Fibroblast of the conjunctiva (primary cell): ENCODE data around the gene USP3.
"Not testable (repeated sequence)": the region's sequence is repeated elsewhere in the genome, so short reads cannot be mapped to it uniquely, and the experiment has no call there.

Experiments
- DNase-seq: peaks from one replicate; pipeline ENCODE4 v3.0.0-alpha.2; 2010; ENCODE audit warnings: low read depth

USP3 gene

DNA sequence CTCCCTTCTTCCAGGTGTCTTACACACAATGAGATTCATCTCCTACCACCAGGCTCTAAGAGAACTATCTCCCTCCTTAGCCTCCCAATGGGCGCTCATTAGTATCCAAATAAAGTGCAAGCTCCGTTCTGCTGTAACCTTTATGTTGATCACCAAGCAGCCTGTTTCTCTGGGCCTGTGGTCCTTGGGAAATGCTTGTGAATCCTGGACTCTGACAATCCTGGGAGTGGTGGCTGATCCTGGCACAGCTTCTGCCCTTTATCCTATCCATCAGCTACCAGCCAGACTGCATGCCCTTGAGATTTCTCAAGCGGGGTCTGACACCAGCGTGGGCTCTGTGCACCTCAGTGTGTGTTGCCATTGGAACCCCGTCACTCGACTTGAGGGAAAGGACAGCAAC, 26.1 kb upstream of the USP3 start:
- DNase-seq = no peak

DNA sequence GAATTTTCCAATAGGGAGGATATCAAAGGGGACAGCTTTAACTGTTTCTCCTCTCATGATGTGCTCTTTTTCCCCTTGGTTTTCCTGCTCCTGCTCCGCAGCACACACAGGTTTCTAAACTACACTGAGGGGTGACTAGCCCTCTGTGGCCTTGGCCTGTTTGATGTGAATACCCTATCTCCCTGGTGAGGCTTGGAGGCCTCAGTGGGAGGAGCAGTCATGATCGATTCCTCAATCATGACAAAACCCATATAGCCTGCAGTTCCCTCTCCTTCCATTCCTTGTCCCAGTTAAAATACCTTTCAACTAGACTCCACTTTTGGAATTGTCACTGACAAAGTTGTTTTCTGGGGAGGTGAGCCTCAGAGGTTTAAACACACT, 24.0 kb upstream of the USP3 start:
- no peak for DNase-seq

DNA sequence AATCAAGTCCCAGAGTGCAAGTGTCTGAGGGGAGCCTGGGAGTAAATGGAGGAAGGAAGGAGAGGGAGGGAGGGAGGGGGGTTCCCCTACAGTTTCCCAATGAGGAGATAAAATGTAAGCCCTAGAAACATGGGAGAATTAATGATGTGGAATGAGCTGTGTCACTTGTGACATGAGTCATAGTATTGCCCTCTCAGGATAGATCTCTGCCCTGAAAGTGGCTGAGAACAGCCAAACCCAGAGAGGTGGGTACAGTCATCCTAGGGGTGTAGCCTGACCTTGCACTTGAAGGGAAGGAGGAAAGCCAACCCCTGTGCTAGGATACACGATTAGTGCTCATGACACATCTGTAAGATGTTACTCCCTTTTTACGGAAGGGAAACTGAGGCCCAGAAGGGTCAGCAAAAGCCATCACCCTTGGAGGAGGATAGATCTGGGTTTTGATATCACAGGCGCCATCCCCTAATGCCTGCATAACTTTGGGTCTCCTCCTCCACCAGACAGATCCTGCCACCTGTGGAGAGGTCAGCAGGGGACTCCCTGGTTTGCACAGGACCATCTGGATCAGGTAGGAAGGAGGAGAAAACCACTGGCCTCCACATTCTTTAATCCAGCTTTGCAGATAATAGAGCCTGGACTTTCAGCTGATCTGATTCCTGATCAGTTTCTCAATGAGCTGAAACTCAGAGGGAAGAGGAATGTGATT, 23.1 kb upstream of the USP3 start:
- DNase-seq = no peak

DNA sequence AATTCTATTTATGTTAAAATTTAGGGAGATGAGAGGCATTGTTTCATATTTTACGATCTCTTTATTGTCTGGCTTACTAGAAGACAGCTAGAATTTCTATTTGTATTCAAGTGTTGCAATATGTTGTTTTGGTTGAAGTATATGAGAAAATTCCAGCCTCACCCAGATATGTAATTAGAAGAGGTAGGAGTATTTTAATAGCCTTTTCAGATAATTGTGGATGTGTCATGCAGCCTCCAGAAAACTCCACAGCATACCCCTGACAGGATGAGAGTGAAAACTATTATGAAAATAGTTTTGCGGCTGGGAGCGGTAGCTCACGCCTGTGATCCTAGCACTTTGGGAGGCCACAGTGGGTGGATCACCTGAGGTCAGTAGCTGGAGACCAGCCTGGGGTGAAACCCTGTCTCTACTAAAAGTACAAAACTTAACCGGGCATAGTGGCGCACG, 21.5 kb upstream of the USP3 start:
- DNase-seq = no peak

DNA sequence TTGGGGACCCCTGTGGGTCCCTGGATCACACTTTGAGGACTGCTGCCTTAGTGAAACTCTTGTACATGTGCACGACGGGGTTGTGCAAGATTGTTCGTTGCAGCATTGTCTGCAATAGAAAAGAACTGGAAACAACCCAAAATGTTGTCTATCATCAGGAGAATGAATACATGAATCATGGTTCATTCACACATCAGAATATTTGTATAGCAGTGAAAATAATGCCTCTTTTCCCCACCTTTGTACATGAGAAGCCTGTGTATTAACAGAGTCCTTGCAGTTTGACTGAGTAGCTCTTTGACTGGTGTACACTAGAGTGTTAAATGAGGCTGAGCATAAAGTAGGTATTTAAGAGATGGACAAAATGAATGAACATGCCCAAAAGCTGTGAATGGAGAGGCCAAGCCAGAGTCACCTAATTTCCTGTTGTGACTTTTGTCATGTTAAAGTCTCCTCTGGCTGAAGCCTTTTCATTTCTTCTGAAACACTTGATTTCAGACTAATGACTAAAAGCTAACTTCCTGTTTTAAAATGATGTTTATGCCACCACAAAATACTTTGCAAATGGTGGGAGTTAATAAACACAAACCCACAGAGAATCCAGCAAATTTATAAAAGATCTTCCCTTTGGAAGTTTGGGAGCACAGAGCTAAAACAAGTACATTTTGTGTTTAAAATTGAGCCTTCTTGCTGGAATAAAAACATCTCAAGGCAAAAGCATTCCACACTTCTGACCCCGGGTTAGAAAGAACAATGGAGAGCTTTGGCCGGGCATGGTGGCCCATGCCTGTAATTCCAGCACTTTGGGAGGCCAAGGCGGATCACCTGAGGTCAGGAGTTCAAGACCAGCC, 20.6 kb upstream of the USP3 start:
- no peak for DNase-seq

DNA sequence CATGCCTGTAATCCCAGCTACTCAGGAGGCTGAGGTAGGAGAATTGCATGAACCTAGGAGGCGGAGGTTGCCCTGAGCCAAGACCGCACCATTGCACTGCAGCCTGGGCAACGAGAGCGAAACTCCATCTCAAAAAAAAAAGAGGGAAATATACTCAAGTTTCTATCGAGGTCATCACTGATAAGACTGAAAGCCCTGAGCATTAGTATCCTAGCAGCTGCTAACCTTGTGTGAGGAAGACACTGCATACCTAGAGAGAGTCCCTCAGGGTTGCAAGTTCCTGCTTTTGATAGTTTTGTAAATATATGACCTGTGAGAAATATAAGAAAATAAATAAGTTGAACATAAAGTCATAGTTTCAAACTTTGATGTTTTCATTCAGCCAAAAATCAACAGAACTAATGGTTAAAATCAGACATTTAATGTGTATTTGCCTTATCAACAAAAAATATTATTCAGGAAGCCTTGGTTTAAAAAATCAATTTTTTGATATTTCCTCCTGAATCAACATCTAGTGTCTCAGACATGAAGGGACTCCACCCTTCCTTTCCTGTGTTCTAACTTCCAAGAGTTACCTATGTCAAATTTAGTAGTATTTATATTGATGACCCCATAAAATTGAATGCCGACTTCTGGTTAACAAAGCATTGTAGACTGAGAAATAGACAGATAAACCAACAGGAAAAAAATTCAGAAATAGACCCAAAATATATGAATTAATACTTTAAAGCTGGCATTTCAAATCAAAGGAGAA, 19.8 kb upstream of the USP3 start:
- DNase-seq = no peak

DNA sequence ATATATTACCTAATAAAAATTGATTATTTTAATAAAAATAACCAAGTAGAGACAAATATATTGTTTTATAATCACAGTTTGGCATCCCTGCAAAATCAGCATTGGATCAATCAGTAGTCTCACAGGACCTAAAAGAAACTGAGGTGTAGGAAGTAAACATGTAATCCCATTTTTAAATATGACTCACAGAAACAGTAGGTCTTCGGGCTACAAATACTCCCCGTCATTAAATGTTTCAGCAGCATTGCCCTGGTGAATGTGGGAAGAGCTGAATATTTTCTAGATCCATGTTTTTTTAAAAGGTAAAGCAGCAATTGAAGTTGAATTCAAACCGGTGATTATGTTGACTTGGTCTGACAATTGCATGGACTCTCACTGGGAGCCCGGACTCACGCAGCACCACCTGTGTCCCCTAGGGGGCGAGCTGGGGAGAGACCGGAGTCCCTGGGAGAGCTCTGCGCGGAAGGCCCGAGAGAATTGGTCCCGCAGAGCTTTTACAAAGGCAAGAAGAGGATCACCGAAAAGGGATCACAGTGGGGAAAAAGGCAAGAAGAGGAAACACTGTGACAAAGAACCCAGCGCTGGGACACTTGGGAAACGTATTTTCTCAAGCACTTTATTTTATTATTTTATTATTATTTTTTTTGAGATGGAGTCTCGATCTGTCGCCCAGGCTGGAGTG, 17.2 kb upstream of the USP3 start:
- DNase-seq = no peak

DNA sequence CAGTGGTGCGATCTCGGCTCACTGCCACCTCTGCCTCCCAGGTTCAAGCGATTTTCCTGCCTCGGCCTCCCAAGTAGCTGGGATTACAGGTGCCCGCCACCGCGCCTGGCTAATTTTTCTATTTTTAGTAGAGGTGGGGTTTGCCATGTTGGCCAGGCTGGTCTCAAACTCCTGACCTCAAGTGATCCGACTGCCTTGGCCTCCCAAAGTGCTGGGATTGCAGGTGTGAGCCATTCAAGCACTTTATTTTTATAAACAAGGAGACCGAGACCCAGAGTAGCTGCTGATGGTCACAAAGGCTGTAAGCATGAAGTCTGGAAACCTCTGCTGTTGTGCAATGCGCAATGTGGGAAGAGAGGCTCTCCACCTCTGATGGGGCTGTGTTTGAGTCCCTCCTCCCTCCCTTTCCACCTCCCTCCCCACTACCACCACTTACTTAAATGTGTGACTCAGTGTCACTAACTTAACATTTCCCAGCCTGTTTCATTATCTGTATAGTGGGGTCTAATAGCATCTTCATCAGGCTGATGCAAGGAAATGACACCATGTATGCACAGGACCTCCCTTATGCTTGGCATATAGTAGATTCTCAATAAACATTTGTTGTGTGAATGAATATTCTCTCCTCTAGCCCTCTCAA, 16.5 kb upstream of the USP3 start:
- DNase-seq = not testable (repeated sequence)

DNA sequence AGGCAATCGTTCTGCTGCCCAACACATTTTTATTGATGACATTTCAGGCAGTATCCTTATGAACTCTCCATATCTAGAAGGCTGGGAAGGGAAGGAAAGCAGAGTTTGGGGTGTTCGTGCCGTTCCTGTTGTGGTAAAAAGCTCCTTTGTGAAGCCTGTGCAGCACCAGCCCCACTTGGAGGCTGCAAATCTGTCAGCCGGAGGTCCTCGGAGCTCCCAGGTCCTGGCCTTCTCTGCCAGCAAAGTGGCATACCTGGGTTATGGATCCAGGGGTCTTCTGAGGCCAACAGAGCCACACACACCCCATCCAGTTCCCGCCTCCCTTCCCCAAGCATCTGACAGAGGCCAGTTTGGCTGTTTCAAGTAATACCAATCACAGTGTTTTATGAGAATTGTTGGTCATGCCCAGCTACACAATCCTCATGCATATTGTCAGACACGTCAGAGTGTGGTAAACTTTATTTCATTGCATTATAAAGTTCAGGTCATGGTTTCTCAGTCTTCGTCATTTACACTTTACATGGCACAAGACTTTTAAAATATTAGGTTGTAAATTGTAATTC, 15.9 kb upstream of the USP3 start:
- DNase-seq = no peak

DNA sequence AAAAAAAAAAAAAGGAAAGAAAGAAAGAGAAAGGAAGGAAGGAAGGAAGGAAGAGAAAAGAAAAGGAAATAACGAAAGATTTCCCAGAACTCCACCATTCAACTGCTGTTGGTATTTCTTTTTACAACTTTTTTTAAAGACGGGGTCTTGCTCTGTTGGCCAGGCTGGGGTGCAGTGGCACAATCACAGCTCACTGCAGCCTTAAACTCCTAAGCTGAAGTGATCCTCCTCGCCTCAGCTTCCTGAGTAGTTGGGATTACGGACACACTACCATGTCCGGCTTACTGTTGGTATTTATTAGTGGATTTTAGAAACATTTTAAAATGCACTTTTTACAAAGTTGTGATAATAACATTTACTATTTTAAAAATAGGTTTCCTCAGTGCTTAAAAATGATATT, 15.0 kb upstream of the USP3 start:
- DNase-seq = no peak

DNA sequence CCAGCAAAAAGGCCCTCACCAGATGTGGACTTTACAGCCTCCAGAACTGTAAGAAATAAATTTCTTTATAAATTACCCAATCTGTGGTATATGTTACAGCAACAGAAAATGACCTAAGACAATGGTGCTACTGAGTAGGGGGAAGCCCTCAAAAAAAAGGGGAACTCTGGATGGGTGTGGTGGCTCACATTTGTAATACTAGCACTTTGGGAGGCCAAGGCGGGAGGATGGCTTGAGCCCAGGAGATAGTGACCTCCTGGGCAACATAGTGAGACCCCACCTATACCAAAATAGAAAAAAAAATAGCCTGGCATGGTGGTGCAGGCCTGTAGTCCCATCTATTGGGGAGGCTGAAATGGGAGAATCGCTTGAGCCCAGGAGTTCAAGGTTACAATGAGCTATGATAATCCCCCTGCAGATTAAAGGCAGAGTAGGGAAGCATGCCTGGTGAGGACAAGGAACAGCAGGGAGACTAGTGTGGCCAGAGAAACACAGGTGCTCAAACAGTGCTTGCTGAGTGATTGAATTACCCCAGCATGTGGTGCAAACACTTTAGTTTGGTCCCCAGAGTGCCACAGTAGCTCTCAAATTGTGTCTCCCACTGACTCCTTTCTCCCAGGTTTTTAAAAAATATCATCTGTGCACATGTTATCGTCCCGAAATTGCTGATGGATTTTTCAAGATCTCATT, 13.9 kb upstream of the USP3 start:
- no peak for DNase-seq

DNA sequence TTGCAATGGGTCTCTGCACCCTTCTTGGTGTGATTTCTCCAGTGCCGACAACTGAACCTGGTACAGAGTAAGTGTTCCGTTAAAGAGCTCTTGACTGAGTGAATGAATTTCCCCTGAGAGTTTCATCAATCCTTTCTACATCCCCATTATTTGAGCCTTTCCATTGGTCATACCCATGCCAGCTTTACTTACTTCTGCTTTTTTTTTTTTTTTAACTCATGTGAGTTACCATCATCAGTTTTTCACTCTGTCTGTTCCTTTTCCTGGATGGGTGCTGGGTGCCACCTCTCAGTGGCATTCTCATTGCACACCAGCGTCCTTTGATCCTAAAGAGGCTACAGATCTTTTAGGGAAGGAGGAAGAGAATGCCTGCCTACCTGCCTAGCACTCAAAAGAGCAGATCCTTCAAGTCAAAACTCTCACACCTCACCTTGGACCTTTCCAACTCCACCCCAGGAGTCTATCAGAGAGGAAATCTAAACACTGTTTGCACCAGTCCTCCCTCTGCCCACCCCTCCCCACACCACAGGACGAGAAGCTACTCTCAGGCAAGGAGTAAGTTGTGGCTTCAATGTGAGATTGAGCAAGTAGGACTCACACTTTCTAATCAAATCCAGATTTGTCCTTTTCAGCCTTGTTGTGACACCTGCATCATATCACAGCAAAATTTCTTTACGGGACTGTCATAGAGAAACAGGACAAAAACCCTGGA, 13.1 kb upstream of the USP3 start:
- DNase-seq = no peak

DNA sequence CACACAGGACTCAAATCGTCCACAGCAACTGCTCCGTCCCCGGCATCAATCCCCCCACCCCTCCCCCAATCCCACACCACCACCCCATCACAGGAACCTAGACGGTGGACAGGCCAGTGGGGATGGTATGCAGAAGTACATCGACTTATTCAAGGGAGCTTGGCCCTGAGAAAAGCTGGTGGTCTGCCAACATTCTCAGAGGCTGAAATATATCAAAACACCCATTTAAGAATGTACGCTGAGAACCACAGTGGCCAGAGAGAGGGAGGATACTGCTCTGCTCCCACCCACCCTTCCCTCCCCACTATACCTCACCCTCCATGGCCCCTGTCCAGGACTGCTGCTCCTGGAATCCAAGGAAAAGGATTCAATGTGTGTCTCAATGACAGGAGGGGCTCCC, 12.4 kb upstream of the USP3 start:
- DNase-seq = peak; percentile 61

DNA sequence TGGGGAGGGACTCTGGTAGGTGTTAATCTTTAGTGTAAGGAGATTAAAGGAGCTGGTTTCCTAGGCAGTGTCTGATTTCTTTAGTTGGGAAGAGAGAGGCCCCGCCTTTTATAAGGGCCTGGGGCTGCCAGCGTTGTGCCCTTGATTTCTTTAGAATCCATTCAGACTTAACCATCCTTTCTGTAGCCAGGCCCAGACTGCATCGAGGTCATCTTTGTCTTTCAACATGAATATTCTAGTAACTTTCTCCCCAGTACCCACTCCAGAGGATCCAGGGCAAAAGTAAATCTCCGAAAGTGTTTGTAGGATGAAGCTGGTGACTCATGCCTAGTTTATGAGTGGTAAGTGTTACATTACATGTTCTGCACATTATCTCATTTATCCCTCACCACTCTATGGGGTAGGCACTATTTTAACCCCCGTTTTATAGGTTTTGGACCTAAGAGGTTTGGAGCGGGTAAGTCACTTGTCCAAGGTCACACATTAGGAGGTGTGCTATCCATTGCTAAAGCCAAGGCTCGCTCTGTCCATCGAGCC, 11.8 kb upstream of the USP3 start:
- peak; percentile 63 for DNase-seq

DNA sequence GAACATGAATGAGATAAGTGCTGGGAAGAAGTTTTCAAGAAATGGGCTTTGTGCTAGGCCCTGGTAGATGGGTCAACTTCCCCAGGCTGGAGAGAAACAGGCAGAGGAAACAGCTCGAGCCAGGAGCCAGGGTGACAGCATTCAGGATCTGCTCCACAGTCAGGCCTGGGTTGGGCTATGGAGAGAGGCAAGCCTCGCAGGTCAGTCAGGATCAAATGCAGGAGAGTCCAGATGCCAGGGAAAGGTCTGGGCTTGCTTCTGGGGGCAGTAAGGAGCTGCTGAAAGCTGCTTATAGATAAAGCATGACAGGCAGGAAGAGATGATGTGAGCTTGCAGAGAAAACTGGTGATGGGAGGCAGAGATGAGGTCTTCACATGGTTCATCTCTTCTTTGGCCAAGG, 11.0 kb upstream of the USP3 start:
- DNase-seq = no peak

DNA sequence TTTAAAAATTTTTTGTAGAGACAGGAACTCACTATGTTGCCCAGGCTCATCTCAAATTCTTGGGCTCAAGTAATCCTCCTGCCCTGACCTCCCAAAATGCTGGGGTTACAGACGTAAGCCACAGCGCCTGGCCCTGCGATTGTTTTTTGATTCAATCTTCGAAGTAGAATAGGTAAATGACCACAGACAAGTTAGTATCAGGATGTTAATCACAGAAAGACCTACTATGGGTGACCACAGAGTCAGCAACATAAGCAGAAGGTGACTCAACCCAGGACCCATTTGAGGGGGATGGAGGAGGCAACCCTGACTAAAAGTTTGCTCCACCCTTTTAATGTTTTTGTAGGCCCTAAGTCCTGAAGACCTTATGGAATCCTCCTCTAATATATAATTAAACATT, 10.0 kb upstream of the USP3 start:
- no peak for DNase-seq

DNA sequence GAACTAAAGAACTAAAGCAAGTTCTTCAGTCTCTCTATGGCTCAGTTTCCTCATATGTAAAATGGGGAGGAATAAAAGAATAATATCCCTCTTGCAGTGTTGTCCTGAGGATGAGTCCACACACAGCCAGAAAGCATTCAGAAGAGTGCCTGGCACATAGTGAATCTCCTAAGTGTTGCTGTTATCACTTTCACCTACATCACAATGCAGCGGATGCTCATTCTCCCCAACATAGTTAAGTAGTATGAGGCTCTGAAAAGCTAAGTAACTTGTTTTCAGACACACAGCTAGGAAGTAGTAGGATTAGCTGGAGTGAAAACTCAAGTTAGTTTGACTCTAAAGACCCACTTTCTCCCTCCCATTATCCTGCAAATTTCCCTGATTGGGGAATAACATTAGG, 9.1 kb upstream of the USP3 start:
- DNase-seq = no peak

DNA sequence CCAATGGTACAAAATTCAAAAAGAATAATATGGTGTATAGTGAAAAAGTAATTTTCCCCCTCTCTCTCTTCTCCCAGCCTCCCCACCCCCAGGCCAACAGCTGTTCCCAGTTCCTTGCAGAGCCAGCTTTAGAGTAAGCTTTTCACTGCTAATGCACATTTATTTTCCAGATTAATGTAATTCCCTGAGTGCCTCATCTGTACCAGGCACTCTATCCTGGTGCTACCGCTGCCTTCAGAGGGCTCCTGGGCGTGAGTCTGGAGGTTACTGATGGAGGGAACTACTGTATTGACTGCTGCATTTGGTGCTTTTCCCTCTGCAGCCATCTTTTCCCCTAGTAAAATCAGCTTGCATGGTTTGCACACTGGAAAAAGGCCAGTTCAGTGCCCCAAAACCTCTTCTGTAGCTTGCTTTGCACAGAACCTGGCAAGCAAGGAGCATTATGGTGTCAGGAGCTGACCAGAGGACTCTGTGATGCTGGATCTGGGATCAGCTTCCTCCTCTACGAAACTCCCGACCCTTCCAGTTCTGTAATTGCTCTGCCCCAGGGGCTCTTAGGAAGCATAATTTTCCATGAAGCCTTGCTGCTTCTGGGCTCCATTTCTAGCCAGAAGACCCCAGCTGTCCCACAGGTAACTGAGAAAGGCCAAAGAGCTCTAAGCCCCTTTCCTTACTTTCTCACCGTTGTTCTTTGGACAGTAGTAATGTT, 8.5 kb upstream of the USP3 start:
- DNase-seq = no peak
